Measurements from ENCODE around the gene SLC38A4.
A peak's percentile ranks its signal among the peaks of the same experiment; 100 is the strongest.

SLC38A4 gene

GRCh38 chr12:46811185-46811584 lies 14.6 kb downstream of the SLC38A4 start:
- no peak for DNase-seq

GRCh38 chr12:46808955-46809697 lies 16.7 kb downstream of the SLC38A4 start:
- DNase-seq = no peak

- no peak for DNase-seq
These were observed 17.5 kb downstream of the SLC38A4 start for GRCh38 chr12:46808317-46808716.

GRCh38 chr12:46804054-46804453 lies 21.7 kb downstream of the SLC38A4 start:
- no peak for DNase-seq

GRCh38 chr12:46803517-46803916 lies 22.3 kb downstream of the SLC38A4 start:
- DNase-seq = no peak

- DNase-seq = no peak
These were observed 24.5 kb downstream of the SLC38A4 start for GRCh38 chr12:46801293-46801692.

GRCh38 chr12:46800160-46800559 lies 25.6 kb downstream of the SLC38A4 start:
- no peak for DNase-seq

GRCh38 chr12:46798648-46799047 lies 27.1 kb downstream of the SLC38A4 start:
- no peak for DNase-seq

GRCh38 chr12:46798056-46798455 lies 27.7 kb downstream of the SLC38A4 start:
- DNase-seq = no peak

- no peak for DNase-seq
These were observed 29.8 kb downstream of the SLC38A4 start for GRCh38 chr12:46795988-46796387.

- DNase-seq = no peak
These were observed 31.1 kb downstream of the SLC38A4 start for GRCh38 chr12:46794593-46795190.

- no peak for DNase-seq
These were observed 32.9 kb downstream of the SLC38A4 start for GRCh38 chr12:46792925-46793324.

- DNase-seq = no peak
These were observed 35.7 kb downstream of the SLC38A4 start for GRCh38 chr12:46790066-46790465.

- DNase-seq = no peak
These were observed 37.5 kb downstream of the SLC38A4 start for GRCh38 chr12:46788072-46788887.

- DNase-seq = no peak
These were observed 38.2 kb downstream of the SLC38A4 start for GRCh38 chr12:46787496-46788055.

- DNase-seq = no peak
These were observed 39.0 kb downstream of the SLC38A4 start for GRCh38 chr12:46786774-46787173.

GRCh38 chr12:46785382-46785781 lies 40.4 kb downstream of the SLC38A4 start:
- DNase-seq = no peak

- no peak for DNase-seq
These were observed 41.9 kb downstream of the SLC38A4 start for GRCh38 chr12:46783871-46784270.

GRCh38 chr12:46779879-46780278 lies 45.9 kb downstream of the SLC38A4 start:
- no peak for DNase-seq

- no peak for DNase-seq
These were observed 46.7 kb downstream of the SLC38A4 start for GRCh38 chr12:46779063-46779462.

- no peak for DNase-seq
These were observed 47.4 kb downstream of the SLC38A4 start for GRCh38 chr12:46778415-46778814.

- DNase-seq = no peak
These were observed 48.2 kb downstream of the SLC38A4 start for GRCh38 chr12:46777587-46777986.

GRCh38 chr12:46775796-46776195 lies 50.0 kb downstream of the SLC38A4 start:
- no peak for DNase-seq

GRCh38 chr12:46774322-46774633 lies 51.5 kb downstream of the SLC38A4 start:
- peak; percentile 26 for DNase-seq

Measured in right hindlimb (tissue), 1 donor.